ENCODE results near the gene USP13.

USP13 gene

GRCh38 chr3:179801856-179802255 is 149.0 kb downstream of the USP13 start:
- DNase-seq: no peak

GRCh38 chr3:179806177-179806576 is 153.3 kb downstream of the USP13 start:
- DNase-seq: no peak

DNA sequence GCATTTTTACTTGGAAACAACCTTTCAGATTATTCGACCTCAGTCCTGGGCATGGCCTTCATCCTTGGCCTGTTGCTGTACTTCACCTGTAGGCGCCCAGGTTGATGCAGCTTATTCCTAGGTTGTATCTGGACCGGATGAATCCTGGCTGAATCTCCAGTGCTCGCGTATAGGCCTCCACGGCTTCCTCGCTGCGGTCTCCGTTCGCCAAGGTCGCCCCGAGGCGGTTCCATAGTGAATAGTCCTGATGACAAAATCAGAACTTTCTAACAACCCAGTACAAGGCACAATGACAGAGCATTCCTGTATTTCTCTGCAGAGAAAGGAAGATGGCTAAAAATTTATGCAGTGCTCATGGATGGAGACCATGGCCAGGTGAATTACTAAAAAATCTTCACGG is 154.7 kb downstream of the USP13 start:
- no peak for DNase-seq

DNA sequence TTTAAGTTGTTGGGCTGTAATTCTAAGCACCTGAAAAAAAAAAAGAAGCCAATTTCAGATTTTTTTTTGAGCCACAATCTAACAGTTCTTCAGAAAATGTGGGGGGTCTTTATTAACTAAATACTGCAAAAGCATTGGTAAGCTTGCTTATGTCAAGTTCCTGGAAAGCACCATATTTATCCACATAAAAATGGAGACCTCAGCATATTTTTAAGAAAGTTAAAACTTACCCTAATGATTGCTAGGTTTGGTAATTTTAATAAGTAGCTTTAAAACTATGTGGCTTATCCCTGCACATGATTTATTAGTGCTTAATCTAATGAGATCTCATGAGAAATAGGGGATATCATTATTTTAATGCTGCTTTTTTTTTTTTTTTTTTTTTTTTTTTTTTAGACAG is 156.8 kb downstream of the USP13 start:
- no peak for DNase-seq

DNA sequence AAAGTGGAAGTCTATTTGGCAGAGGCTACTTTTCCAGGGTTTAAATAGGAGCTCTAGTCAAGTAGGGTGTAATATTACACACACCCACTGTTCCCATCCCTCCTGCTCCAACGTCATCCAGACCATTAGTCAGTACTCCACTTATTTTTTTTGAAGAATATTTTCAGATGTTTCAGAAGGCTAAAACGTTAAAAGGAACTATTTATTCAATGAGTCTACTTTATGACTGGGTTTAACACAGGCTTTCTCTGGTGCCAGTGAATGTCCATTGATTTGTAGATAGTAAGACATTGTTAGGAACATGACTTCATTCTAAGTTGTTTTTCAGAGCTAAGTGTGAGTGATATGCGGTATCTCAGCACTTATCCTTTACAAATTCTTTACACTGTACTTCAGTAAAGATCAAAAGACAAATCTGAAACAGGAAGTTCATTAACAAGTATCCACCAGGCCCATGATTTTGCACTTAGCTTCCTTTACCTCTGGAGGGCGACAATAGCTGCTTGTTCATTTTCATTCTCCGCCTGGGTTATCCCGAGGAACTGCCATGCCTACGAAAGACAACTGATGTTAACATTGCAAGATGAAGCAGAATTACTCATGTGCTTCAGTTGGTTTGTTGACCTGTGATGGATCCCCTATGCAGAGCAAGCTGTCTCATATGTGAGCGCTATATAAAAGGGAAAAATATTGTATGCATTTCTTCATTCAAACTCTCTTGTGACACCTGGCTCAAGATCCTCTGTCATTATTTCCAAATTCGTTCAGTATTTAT is 158.7 kb downstream of the USP13 start:
- DNase-seq: peak in 1 of 2 donors; percentile 13

DNA sequence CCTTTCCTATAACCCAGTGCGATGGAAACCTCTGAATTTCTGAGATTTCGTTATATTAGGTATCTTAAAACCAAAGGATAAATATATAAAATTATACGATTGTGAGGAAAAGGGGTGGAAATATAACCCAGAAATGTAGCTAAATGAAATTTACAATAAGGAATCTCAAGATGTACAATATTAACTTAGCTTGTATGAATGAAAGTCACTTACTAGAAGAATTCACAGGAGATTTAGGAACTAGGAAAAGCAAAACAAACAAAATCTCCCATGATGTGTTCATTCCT is 159.2 kb downstream of the USP13 start:
- no peak for DNase-seq

- no peak for DNase-seq
Observed at GRCh38 chr3:179819379-179819778, 166.5 kb downstream of the USP13 start.

DNA sequence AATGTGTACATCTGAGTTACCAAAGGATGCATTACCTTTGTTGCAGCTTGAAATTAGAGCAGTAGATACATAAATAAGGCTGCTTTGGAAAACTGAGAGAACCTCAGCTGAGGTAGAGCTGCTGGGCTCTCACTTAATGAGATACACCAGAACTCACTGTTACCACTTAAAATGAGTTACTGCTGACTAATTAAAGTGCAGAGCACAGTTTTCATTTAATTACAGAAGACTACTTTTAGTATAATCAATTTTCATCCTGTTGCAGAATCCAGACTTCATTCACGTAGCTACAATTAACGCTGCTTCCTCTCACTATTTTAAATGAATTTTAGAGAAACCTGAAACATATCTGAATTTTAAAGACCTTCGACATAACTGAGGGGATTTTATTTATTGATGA is 169.5 kb downstream of the USP13 start:
- DNase-seq: no peak

- no peak for DNase-seq
Observed at GRCh38 chr3:179825527-179826246, 172.8 kb downstream of the USP13 start.

DNA sequence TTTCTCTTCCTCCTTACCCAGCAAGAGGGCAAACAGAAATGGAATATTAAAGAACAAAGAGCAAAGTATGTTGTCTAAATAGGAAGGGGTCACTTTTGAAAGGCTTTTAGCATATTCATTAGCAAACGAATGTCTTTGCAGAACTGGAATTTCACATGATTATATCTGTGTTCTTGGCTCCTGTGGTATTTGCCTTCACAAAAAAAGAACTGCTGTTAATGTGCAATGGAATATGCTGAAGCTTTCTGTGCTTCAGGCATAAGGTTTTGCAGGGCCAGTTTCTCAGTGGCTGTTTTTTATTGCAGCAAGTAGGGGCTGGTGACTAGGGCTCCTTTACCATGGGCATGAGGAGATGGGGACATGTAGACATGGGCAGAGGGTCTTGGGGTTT is 173.4 kb downstream of the USP13 start:
- DNase-seq: no peak

GRCh38 chr3:179828738-179829137 is 175.9 kb downstream of the USP13 start:
- DNase-seq: no peak

DNA sequence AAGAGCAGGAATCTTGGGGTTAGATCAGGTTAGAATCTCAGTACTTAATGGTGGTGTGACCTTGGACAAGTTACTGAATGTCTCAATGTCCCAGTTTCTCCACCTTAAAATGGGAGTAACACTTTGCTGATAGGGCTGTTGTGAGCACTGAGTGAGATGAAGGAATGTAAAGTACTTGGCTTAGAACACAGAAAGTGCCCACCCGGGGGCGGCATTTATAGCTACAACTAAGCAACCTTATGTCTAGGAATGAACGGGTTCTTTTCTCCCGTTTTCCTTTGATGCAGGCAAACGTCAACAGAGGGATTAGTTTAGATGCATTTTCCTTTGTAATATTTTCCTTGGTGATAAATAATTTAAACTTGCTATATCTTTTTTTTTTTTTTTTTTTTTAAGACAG is 176.6 kb downstream of the USP13 start:
- DNase-seq: no peak

GRCh38 chr3:179832333-179832854 is 179.6 kb downstream of the USP13 start:
- no peak for DNase-seq

- DNase-seq: no peak
Observed at GRCh38 chr3:179833294-179833693, 180.5 kb downstream of the USP13 start.

- DNase-seq: no peak
Observed at GRCh38 chr3:179837374-179837773, 184.5 kb downstream of the USP13 start.

All from CD4-positive, alpha-beta T cell treated with Interleukin-1 beta for 1 hour (primary cell).